MM.1S (cell line): ENCODE measurements around the gene NUP160.

Source experiments
- CTCF ChIP-seq: fragments of 300-600 bp; sonication (generic); IDR thresholded peaks from 2 replicates; pipeline ENCODE4 v1.5.1; 2016; ENCODE audit warnings: antibody characterized with exemption, low read length, mixed read lengths
- EZH2 ChIP-seq: fragments of 300-600 bp; sonication (generic); optimal IDR thresholded peaks from 2 replicates; pipeline ENCODE3; 2017; ENCODE audit warnings: low read depth, mild to moderate bottlenecking, antibody characterized with exemption, low read length, mixed read lengths
- EZH2phosphoT487 ChIP-seq: fragments of 300-600 bp; sonication (generic); IDR thresholded peaks from 2 replicates; pipeline ENCODE4 v1.6.1; 2018; ENCODE audit warnings: antibody characterized with exemption, low read length

GRCh38 chr11:47860536-47860935 is 12.4 kb upstream of the NUP160 start:
- TF ChIP-seq CTCF: no peak
- TF ChIP-seq EZH2: no peak
- TF ChIP-seq EZH2phosphoT487: no peak
